SH-SY5Y (cell line): ENCODE measurements around the gene ADAMTS3.

ENCODE experiments used
- GATA2 ChIP-seq: IDR thresholded peaks from 2 replicates; pipeline ENCODE4 v1.6.1; 2011; ENCODE audit warnings: mild to moderate bottlenecking, low read depth, low read length
- GATA3 ChIP-seq: IDR thresholded peaks from 2 replicates; pipeline ENCODE4 v1.6.1; 2011; ENCODE audit warnings: low read depth, mild to moderate bottlenecking, low read length, moderate library complexity

The ADAMTS3 gene

GRCh38 chr4:72467633-72468032 lies 101.4 kb downstream of the ADAMTS3 start:
- TF ChIP-seq GATA2 (no peak), GATA3 (no peak)

DNA sequence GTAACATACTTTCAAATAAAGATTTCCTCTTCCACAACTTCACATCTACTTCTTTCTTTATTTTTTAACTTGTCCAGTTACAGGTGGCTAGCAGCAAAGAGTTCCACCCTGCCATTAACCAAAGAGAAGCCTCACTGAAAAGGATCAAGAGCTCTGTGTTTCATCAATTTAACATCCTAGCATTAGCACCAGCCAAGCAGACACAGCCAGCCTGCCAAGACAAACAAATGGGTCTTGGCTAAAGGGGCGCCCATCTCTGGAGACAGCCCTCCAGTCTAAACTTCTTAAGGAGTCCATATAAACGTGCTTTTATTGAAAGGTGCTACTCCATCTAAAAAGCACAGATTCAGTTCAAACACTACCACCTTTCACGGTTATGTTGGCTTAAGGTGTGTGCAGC lies 105.3 kb downstream of the ADAMTS3 start:
- TF ChIP-seq GATA2 = no peak
- no peak for TF ChIP-seq GATA3

DNA sequence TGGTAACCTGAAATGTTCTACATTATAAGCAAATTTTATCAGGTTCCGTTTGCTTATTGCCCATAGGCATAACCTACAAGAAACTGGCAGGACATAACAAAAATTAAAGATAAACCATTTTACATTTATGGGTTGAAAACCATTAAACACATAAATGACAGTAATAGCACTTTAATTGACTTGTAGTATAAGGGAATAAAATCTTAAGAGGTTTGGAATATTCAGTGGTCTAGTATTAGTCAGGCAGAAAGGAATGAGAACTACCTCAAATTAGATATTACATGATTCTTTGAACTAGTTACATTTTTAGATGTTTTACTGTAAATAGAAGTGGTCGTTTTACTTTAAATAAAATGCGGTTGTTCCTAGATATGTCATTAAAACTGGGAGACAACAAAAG lies 111.9 kb downstream of the ADAMTS3 start:
- TF ChIP-seq GATA2 (no peak), GATA3 (no peak)

- no peak for TF ChIP-seq GATA2
- TF ChIP-seq GATA3 = no peak
These were observed 117.7 kb downstream of the ADAMTS3 start for GRCh38 chr4:72451349-72451748.

- TF ChIP-seq GATA3 = no peak
- no peak for TF ChIP-seq GATA2
These were observed 119.3 kb downstream of the ADAMTS3 start for GRCh38 chr4:72449705-72450104.

DNA sequence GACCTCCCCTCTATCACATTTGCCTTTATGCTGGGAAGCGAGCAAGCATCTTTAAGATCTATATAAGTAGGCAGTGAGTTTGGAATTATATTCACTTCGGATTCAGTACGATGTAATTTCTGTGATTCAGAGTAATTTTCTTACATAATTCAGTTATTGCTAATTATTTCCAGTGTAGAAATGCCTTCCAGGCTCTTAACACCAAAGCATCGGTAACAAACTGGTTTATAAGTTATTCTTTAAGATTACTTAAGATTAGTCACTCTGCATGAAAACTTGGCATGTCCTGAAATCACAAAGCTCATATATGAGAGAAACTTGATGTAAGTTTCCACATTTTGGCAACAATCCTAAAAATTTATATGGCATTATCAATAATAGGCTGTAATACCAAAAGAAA lies 120.8 kb downstream of the ADAMTS3 start:
- TF ChIP-seq GATA3 = no peak
- TF ChIP-seq GATA2 = no peak

DNA sequence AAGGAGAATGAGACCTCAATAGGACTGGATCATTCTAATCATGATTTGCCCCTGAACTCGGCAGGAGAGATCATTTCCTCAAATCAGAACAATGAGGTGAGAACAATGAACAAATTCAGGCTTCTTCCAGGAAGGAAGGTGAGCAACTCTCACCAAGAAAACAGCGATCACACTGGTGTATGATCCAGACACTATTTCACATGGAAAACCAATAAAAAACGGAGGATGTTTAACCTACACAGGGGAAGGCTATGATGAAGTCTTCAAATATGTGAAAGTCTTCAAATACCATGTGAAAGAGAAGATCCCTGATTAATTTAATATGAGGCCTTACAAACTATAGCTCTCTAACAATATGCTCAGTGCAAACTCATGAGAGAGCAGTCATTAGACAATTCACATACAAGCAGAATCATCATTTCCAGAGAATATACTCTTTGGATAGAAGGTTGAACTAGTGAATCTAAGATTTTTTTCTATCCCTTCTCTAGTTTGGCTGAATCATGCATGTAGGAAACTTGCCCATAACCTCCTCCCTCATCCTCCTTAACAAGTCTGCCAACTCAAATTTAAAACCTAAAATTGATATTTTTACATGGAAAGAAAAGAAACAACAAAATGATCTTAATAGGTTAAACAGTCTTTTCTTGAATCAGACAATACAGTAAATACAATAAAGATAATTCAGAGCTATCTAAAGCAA lies 122.5 kb downstream of the ADAMTS3 start:
- no peak for TF ChIP-seq GATA2

DNA sequence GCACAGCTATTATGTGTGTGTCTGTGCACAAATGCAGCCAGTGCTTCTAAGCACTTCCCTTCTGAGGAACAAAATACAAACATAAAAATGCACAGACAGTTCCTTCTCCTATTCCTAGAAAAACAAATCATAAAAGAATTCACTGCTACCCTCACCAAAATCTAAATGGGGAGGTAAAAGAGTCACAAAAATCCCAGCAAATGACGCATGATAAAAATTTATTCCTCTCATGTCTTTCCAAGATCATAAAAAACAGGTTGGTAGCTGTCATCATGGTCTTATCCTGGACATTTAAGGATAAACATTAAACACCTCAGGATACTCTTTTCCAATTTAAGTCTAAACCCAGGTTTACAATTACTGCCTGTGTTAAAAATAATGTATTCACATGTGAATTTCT lies 124.9 kb downstream of the ADAMTS3 start:
- no peak for TF ChIP-seq GATA3
- no peak for TF ChIP-seq GATA2

- no peak for TF ChIP-seq GATA2
- TF ChIP-seq GATA3 = no peak
These were observed 126.3 kb downstream of the ADAMTS3 start for GRCh38 chr4:72442715-72443114.

DNA sequence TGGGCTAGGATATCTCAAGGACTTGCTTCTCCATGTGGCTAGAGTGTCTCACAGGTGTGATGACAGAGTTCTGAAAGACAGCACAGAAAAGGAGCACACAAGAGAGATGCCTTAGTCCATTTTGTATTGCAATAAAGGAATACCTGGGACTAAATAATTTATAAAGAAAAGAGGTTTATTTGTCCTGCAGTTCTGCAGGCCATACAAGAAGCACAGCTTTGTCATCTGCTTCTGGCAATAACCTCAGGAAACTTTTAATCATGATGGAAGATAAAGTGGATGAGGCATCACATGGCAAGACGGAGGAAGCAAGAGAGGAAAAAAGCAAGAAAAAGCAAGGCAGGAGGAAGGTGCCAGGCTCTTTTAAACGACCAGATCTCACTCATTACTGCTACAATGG lies 126.9 kb downstream of the ADAMTS3 start:
- TF ChIP-seq GATA3 (no peak), GATA2 (no peak)

GRCh38 chr4:72440386-72440785 lies 128.6 kb downstream of the ADAMTS3 start:
- TF ChIP-seq GATA3 (no peak), GATA2 (no peak)

DNA sequence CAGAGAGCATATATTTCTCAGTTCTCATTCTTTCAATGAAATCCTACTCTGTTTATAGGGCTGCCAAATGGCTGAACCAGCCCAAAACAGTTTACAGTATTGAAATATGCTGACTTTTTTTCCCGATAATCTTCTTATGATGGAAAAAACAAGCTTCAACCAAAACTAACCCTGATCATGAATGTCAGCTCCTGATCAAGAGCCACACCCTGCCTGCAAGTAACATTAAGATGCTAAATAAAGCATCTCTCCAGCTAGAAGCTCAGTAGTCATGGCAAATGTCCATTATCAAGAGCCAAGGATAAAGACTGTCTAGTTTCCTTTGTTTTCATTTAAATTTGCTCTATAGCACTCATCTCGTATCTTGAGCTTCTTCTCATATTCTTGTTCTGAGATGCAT lies 136.0 kb downstream of the ADAMTS3 start:
- TF ChIP-seq GATA3 (no peak), GATA2 (no peak)

GRCh38 chr4:72432282-72432681 lies 136.7 kb downstream of the ADAMTS3 start:
- TF ChIP-seq GATA2 (no peak), GATA3 (no peak)

- TF ChIP-seq GATA2 = no peak
These were observed 138.0 kb downstream of the ADAMTS3 start for GRCh38 chr4:72430988-72431387.

- no peak for TF ChIP-seq GATA2
- no peak for TF ChIP-seq GATA3
These were observed 139.0 kb downstream of the ADAMTS3 start for GRCh38 chr4:72430050-72430449.

DNA sequence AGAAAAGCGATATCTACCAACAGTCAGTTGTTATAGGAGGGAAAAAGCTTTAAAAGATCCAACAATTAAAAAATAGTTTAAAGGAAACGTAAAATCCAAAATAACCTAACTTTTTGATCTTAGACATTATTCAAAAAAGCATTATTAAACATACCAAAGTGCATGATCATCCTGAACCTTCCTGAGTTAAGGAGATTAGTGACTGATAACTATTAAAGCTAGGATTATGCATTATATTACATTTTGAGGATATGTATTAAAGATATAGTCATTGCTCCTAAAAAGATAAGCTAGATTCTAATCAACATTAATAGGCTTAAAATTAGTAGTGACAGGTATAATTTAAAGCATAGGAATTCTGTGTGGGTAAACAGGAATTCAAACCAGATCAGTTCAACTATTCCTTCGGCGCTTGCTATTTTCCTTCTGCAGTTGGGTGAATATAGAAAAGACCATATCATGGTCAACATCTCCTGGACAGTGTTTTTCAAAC lies 139.6 kb downstream of the ADAMTS3 start:
- no peak for TF ChIP-seq GATA2
- no peak for TF ChIP-seq GATA3
